ENCODE results near the gene PDE4D.

DNA sequence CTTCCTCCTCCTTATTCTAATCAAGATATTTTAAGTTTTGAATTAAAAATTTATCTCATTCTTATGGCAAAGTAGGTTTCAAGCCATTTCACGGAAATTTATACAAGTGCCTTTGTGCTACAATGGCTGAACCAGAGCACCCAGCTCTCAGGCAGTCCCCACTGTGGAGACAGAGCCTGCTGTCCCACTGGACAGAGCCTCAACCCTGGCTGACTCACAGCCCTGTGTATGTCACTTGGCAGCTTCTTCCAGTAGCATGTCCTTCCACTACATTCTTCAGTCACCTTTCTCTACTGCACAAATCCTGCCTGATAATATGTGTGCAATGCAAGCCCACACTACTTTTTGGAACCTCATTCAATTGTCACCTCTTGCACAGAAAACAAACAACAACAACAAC is 253.1 kb downstream of the PDE4D start:
- TF ChIP-seq, protein P1, sequence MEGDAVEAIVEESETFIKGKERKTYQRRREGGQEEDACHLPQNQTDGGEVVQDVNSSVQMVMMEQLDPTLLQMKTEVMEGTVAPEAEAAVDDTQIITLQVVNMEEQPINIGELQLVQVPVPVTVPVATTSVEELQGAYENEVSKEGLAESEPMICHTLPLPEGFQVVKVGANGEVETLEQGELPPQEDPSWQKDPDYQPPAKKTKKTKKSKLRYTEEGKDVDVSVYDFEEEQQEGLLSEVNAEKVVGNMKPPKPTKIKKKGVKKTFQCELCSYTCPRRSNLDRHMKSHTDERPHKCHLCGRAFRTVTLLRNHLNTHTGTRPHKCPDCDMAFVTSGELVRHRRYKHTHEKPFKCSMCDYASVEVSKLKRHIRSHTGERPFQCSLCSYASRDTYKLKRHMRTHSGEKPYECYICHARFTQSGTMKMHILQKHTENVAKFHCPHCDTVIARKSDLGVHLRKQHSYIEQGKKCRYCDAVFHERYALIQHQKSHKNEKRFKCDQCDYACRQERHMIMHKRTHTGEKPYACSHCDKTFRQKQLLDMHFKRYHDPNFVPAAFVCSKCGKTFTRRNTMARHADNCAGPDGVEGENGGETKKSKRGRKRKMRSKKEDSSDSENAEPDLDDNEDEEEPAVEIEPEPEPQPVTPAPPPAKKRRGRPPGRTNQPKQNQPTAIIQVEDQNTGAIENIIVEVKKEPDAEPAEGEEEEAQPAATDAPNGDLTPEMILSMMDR (IDR thresholded peaks at IDR 0.05; ENCODE audit: insufficient read depth, low read depth, low read length): no peak
- no peak for TF ChIP-seq EZH2 (IDR thresholded peaks at IDR 0.05; ENCODE audit: insufficient read depth, low read length)

Data from astrocyte (in vitro differentiated cells and primary cell).